H9 (cell line): ENCODE measurements around the gene HDAC1. TPM values are rescaled to one million over a fixed set of nuclear protein-coding genes. Genes with fewer than 3 reads are reported as not detected.

Source experiments
- DNase-seq: peaks from one replicate; pipeline ENCODE4 v3.0.0-alpha.2; 2017
- H2AFZ ChIP-seq: one replicate; pipeline ENCODE4 v1.6.1; 2013; ENCODE audit warnings: mild to moderate bottlenecking, low read length, control low read depth, moderate library complexity
- H2AK5ac ChIP-seq: 2 replicates; pipeline ENCODE4 v1.6.1; 2013; ENCODE audit warnings: low read length, control low read depth, mixed read lengths; ENCODE audit not compliant: insufficient read length
- H2BK120ac ChIP-seq: one replicate; pipeline ENCODE4 v1.6.1; 2013; ENCODE audit warnings: low read depth, mild to moderate bottlenecking, low read length, control low read depth, inconsistent platforms; ENCODE audit not compliant: poor library complexity, severe bottlenecking
- H2BK12ac ChIP-seq: 2 replicates; pipeline ENCODE4 v1.6.1; 2013; ENCODE audit warnings: low read length, control low read depth, mixed read lengths, low read depth; ENCODE audit not compliant: insufficient read length
- H2BK15ac ChIP-seq: 2 replicates; pipeline ENCODE4 v1.6.1; 2013; ENCODE audit warnings: low read depth, low read length, control low read depth
- H2BK20ac ChIP-seq: one replicate; pipeline ENCODE4 v1.6.1; 2013; ENCODE audit warnings: low read depth, mild to moderate bottlenecking, low read length, control low read depth, inconsistent platforms; ENCODE audit not compliant: poor library complexity, severe bottlenecking
- H2BK5ac ChIP-seq: 2 replicates; pipeline ENCODE4 v1.6.1; 2013; ENCODE audit warnings: low read length, control low read depth, mixed read lengths; ENCODE audit not compliant: insufficient read length
- H3K14ac ChIP-seq: 2 replicates; pipeline ENCODE4 v1.6.1; 2013; ENCODE audit warnings: low read length, control low read depth; ENCODE audit not compliant: insufficient read depth
- H3K18ac ChIP-seq: 2 replicates; pipeline ENCODE4 v1.6.1; 2013; ENCODE audit warnings: low read depth, mild to moderate bottlenecking, mixed read lengths, low read length, control low read depth; ENCODE audit not compliant: insufficient read length
- H3K23ac ChIP-seq: 2 replicates; pipeline ENCODE4 v1.6.1; 2013; ENCODE audit warnings: low read length, control low read depth, mixed read lengths, low read depth; ENCODE audit not compliant: insufficient read length
- H3K23me2 ChIP-seq: 2 replicates; pipeline ENCODE4 v1.6.1; 2013; ENCODE audit warnings: low read depth, mild to moderate bottlenecking, mixed read lengths, low read length, control low read depth; ENCODE audit not compliant: insufficient read length, poor library complexity, severe bottlenecking
- H3K27ac ChIP-seq: 2 replicates; pipeline ENCODE4 v1.5.1; 2013; ENCODE audit warnings: low read length, control low read depth, mixed read lengths, low read depth; ENCODE audit not compliant: insufficient read length
- H3K27me3 ChIP-seq: 2 replicates; pipeline ENCODE4 v1.6.1; 2013; ENCODE audit warnings: low read length, control low read depth, inconsistent platforms; ENCODE audit not compliant: insufficient read depth
- H3K4ac ChIP-seq: 2 replicates; pipeline ENCODE4 v1.6.1; 2013; ENCODE audit warnings: low read depth, mild to moderate bottlenecking, control low read depth, inconsistent platforms, low read length, moderate library complexity
- H3K4me1 ChIP-seq: 2 replicates; pipeline ENCODE4 v1.6.1; 2013; ENCODE audit warnings: low read length, control low read depth, inconsistent platforms; ENCODE audit not compliant: insufficient read depth
- H3K4me2 ChIP-seq: 2 replicates; pipeline ENCODE4 v1.6.1; 2013; ENCODE audit warnings: low read length, control low read depth, mixed read lengths; ENCODE audit not compliant: insufficient read length, insufficient read depth
- H3K56ac ChIP-seq: 2 replicates; pipeline ENCODE4 v1.6.1; 2013; ENCODE audit warnings: low read depth, mild to moderate bottlenecking, mixed read lengths, low read length, control low read depth; ENCODE audit not compliant: insufficient read length
- H3K79me1 ChIP-seq: 2 replicates; pipeline ENCODE4 v1.6.1; 2013; ENCODE audit warnings: low read depth, mild to moderate bottlenecking, moderate library complexity, low read length, control low read depth, inconsistent platforms; ENCODE audit not compliant: insufficient read depth, poor library complexity, severe bottlenecking
- H3K79me2 ChIP-seq: 2 replicates; pipeline ENCODE4 v1.6.1; 2013; ENCODE audit warnings: low read length, control low read depth, inconsistent platforms; ENCODE audit not compliant: insufficient read depth
- H3K9ac ChIP-seq: 2 replicates; pipeline ENCODE4 v1.6.1; 2013; ENCODE audit warnings: low read length, control low read depth, mixed read lengths; ENCODE audit not compliant: insufficient read length; ENCODE audit errors: extremely low read depth
- H3K9me3 ChIP-seq: one replicate; pipeline ENCODE4 v1.6.1; 2013; ENCODE audit warnings: low read depth, low read length, inconsistent platforms; ENCODE audit not compliant: control insufficient read depth
- H3T11ph ChIP-seq: one replicate; pipeline ENCODE4 v1.6.1; 2013; ENCODE audit warnings: mild to moderate bottlenecking, low read length, control low read depth, inconsistent platforms
- H4K20me1 ChIP-seq: one replicate; pipeline ENCODE4 v1.6.1; 2013; ENCODE audit not compliant: control insufficient read depth, insufficient read length, insufficient read depth
- H4K5ac ChIP-seq: 2 replicates; pipeline ENCODE4 v1.6.1; 2013; ENCODE audit warnings: low read depth, mild to moderate bottlenecking, mixed read lengths, low read length, control low read depth; ENCODE audit not compliant: insufficient read length
- H4K8ac ChIP-seq: replicated peaks from 2 replicates; pipeline ENCODE4 v1.6.1; 2013; ENCODE audit warnings: low read length, control low read depth, mixed read lengths, low read depth; ENCODE audit not compliant: insufficient read length
- H4K91ac ChIP-seq: 2 replicates; pipeline ENCODE4 v1.6.1; 2013; ENCODE audit warnings: low read depth, mild to moderate bottlenecking, moderate library complexity, mixed read lengths, low read length, control low read depth; ENCODE audit not compliant: insufficient read length
- H3K27ac Mint-ChIP-seq, 3 experiments: 2 replicates in 2 of 3; 3 replicates in 1 of 3; pipeline ENCODE4 v1.8.0; 2020 to 2021; ENCODE audit warnings: mixed read lengths in 3 of 3, mild to moderate bottlenecking in 1 of 3, moderate library complexity in 1 of 3
- H3K27me3 Mint-ChIP-seq: 2 replicates; pipeline ENCODE4 v1.8.0; 2021; ENCODE audit warnings: low read depth, mild to moderate bottlenecking, moderate library complexity, mixed read lengths
- H3K36me3 Mint-ChIP-seq, 3 experiments: 2 replicates in 2 of 3; 3 replicates in 1 of 3; pipeline ENCODE4 v1.8.0; 2020 to 2021; ENCODE audit warnings: low read depth in 3 of 3, mixed read lengths in 3 of 3; ENCODE audit not compliant: insufficient read depth in 1 of 3
- H3K4me1 Mint-ChIP-seq, 2 experiments: 2 replicates each; pipeline ENCODE4 v1.8.0; 2020; ENCODE audit warnings: mixed read lengths in 2 of 2
- H3K4me3 Mint-ChIP-seq, 2 experiments: 2 replicates in 1 of 2; 3 replicates in 1 of 2; pipeline ENCODE4 v1.8.0; 2020 to 2021; ENCODE audit warnings: mild to moderate bottlenecking in 2 of 2, mixed read lengths in 2 of 2, moderate library complexity in 1 of 2
- H3K9me3 Mint-ChIP-seq, 2 experiments: 2 replicates in 1 of 2; 3 replicates in 1 of 2; pipeline ENCODE4 v1.8.0; 2020; ENCODE audit warnings: mild to moderate bottlenecking in 2 of 2, mixed read lengths in 2 of 2, moderate library complexity in 1 of 2
- WGBS: extraction: QIAGEN DNeasy Blood & Tissue Kit; methylation state at CpG from one replicate; pipeline ENCODE4 v1.1.7; 2013; ENCODE audit warnings: missing lambda C conversion rate, low lambda C conversion rate, mixed read lengths; ENCODE audit not compliant: insufficient read length; ENCODE audit errors: extremely low coverage; 5-methylcytosine and 5-hydroxymethylcytosine counted together
- total RNA-seq: library from RNA; stranded (reverse); gene quantifications from 2 replicates; pipeline ENCODE4 v1.2.1, GENCODE V29; 2021
- TF ChIP-seq, protein P1 (sequence below): fragments of 200-600 bp; sonication (generic); conservative IDR thresholded peaks from 3 replicates; pipeline ENCODE4 v1.8.0; 2021; ENCODE audit warnings: antibody characterized with exemption, mild to moderate bottlenecking

The HDAC1 gene
- total RNA-seq, 1 experiment from 2014 or later, result 162 TPM

DNA sequence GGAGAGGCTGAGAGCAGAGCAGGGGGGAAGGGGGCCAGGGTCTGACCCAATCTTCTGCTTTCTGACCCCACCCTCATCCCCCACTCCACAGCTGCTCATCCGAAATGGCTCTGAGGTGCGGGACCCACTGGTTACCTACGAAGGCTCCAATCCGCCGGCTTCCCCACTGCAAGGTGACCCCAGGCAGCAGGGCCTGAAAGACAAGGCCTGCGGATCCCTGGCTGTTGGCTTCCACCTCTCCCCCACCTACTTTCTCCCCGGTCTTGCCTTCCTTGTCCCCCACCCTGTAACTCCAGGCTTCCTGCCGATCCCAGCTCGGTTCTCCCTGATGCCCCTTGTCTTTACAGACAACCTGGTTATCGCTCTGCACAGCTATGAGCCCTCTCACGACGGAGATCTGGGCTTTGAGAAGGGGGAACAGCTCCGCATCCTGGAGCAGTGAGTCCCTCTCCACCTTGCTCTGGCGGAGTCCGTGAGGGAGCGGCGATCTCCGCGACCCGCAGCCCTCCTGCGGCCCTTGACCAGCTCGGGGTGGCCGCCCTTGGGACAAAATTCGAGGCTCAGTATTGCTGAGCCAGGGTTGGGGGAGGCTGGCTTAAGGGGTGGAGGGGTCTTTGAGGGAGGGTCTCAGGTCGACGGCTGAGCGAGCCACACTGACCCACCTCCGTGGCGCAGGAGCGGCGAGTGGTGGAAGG, 17.1 kb upstream of the HDAC1 start:
- peak overlapping the region; percentile 61 to 81 for H3K4me3 Mint-ChIP-seq
- no peak overlapping the region for H4K8ac ChIP-seq
- no peak overlapping the region for H2BK5ac ChIP-seq
- TF ChIP-seq, protein P1, sequence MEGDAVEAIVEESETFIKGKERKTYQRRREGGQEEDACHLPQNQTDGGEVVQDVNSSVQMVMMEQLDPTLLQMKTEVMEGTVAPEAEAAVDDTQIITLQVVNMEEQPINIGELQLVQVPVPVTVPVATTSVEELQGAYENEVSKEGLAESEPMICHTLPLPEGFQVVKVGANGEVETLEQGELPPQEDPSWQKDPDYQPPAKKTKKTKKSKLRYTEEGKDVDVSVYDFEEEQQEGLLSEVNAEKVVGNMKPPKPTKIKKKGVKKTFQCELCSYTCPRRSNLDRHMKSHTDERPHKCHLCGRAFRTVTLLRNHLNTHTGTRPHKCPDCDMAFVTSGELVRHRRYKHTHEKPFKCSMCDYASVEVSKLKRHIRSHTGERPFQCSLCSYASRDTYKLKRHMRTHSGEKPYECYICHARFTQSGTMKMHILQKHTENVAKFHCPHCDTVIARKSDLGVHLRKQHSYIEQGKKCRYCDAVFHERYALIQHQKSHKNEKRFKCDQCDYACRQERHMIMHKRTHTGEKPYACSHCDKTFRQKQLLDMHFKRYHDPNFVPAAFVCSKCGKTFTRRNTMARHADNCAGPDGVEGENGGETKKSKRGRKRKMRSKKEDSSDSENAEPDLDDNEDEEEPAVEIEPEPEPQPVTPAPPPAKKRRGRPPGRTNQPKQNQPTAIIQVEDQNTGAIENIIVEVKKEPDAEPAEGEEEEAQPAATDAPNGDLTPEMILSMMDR, result no peak
- no CpG with 5 or more reads among the region's 31 CpGs for WGBS
- no peak overlapping the region for H3K23ac ChIP-seq
- peak overlapping the region; percentile 68 for H3K18ac ChIP-seq
- no peaks in the 10 kb centered on the region for H3K9me3 ChIP-seq
- H3K4me1 Mint-ChIP-seq, result peaks cover 31 to 42% of the 10 kb centered on the region in 2 experiments
- H3K4me1 ChIP-seq, result peaks cover 6% of the 10 kb centered on the region; the same call in 1 of the 2 replicates
- H3K27ac ChIP-seq, result no peak overlapping the region
- H4K20me1 ChIP-seq, result no peaks in the 10 kb centered on the region
- peaks cover 12% of the 10 kb centered on the region for H3K23me2 ChIP-seq
- H3K27me3 ChIP-seq, result no peaks in the 10 kb centered on the region
- no peak overlapping the region for H2AK5ac ChIP-seq
- DNase-seq, result peak; percentile 55
- H2BK20ac ChIP-seq, result no peak overlapping the region
- no peak overlapping the region for H4K91ac ChIP-seq
- H3K79me2 ChIP-seq, result no peaks in the 10 kb centered on the region
- no peak overlapping the region for H2BK12ac ChIP-seq
- H3T11ph ChIP-seq, result no peak overlapping the region
- no peaks in the 10 kb centered on the region for H3K9me3 Mint-ChIP-seq
- peaks cover 12 to 21% (median 13%) of the 10 kb centered on the region in 3 experiments; a peak in 6 of 7 replicates for H3K36me3 Mint-ChIP-seq
- peak overlapping the region; percentile 50 for H3K9ac ChIP-seq
- H3K27ac Mint-ChIP-seq, result peak overlapping the region; percentile 9 to 95 (median 92)
- no peak overlapping the region for H3K56ac ChIP-seq
- no peak overlapping the region for H2BK15ac ChIP-seq
- no peaks in the 10 kb centered on the region for H3K79me1 ChIP-seq
- H3K27me3 Mint-ChIP-seq, result no peaks in the 10 kb centered on the region; the same call in 1 of the 2 replicates
- H3K4me2 ChIP-seq, result peak overlapping the region; percentile 71
- H4K5ac ChIP-seq, result no peak overlapping the region
- peak overlapping the region; percentile 53 for H2BK120ac ChIP-seq
- peak overlapping the region; percentile 74 for H3K14ac ChIP-seq
- no peak overlapping the region for H3K4ac ChIP-seq
- H2AFZ ChIP-seq, result no peak overlapping the region
